GM21515 (cell line): ENCODE measurements around the gene HOXD10.

Experiments
- ATAC-seq: cut with Tn5 transposase; IDR thresholded peaks from one replicate; pipeline ENCODE4 v1.9.1; 2021; ENCODE audit not compliant: unreplicated experiment

Gene HOXD10

DNA sequence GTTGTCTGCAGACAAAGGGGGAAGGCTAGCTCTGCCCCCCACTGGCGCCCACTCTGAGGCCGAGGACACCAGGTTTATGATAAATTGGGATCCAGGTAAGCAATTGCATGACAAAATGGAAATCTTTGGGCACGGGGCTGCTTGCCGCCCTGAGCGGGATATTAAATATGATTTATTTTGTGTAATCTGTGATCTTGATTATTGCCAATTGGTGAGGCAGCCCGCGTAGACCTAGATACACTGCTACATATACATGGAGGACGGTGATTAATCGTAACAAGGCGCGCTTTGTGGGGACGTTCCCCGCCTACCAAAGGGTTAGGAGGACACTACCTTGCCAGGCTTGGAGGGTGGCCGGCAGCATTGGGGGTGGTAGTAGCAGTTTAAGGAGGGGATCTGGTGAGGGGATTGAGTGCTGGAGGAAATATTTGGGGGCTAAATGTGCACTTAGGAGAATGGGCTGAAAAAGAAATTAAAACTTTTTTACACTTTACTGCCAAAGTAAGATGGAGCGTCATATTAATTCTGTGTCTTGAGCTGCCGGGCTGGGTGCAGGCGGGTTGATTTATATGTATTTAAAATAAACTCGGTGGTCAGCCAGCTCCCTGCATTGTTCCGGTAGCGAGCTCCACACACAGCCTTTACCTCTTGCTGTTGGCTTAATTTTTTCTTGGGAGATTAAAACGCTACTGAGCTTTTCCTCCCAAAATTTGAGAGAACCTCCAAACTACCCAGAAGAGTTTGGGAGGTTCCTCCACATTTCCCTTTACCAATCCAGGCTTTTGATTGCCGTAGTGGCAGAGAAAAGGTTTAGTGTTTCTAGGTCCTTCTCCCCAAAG, 44.6 kb downstream of the HOXD10 start:
- no peak for ATAC-seq

- no peak for ATAC-seq
These were observed 45.4 kb downstream of the HOXD10 start for GRCh38 chr2:176161825-176162626.

DNA sequence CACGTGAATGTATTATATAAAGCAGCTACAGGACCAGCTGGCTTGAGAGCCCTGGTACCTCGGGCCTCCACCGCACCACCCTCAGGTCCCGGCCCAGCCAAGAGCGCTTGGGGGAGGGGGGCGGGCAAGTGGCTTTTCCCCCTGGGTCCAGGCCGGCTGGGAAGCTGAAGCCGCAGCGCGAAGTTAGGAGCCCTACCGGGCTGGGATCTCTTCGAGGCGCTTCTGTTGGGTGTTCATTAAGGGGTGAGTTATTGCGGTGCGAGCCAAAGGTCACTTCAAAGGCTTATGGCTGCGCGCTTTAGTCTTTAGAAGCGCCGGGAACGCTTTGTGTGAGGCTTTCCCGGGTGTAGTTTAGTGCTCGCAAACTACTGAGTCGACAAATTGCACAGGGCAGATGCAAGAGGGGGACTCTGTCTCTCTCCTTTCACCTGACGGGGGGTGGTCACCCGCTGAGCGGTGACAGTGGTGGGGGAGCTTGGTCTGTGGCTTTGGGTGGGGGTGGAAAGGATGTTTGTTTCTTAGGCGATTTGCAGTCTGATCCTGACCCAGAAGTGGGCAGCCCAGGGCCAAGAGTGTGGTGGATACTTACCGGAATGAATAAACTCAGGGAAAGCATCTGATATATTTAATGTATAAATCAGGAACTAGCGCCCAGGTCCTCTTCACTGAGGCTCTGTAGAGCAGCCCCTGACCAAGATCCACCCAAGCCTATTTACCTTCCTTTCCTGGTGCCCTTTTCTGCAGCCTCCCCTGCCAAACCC, 46.5 kb downstream of the HOXD10 start:
- no peak for ATAC-seq

- no peak for ATAC-seq
These were observed 47.1 kb downstream of the HOXD10 start for GRCh38 chr2:176163672-176164056.

DNA sequence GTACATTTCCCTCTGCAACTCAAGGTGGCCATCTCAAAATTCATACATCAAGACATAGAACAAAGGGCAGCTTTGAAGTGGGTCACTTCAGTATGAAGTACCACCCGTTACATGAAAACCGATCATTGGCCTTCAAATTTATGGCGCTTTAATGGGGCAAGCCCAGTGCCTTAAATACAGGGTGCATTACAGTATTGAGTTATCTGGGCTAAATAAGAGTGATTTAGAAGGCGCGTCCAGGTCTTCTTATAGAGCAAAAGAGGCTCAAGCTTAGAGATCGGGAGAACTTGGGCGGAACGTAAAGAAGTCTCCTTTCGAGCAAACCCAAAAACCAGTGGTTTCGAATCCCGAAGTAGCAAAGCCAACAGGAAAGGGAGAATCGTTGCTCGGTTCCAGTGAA, 47.6 kb downstream of the HOXD10 start:
- ATAC-seq: no peak

DNA sequence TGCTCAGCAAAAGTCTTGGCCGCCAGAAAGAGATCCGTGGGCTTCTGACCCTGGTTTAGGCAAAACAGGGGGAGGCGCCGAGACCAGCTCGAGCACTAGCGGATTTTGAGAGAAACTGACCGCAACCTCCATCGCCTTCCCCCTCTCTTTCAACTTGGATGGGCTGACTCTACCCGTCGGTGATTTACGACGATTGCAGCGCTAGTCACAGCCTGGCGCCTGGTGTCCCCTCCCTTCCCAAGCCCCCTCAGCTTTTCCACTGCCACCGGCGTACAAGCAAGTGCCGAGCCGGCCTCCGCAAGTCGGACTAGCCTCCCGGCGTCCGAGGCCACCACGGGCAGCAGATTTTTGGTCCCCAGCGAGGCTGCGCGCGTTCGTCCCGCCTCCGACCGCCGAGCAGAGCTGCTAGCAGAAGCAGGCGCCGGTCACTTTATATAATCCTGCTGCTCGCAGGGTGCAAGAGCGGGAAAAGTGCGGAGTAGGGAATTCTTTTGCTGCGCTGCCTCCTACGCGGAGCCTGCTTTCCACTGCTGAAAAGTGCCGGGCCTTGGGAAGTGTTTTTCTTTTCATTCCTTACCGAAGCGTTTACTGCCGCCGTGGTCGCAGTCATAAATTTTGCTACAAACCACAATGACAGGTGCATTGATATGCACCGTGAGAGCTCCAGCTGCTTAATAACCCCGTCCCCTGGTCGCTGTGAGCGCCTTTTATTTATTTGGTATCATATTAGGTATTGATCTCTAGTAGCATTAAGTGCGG, 48.2 kb downstream of the HOXD10 start:
- ATAC-seq: no peak

- no peak for ATAC-seq
These were observed 48.9 kb downstream of the HOXD10 start for GRCh38 chr2:176165370-176166050.

- ATAC-seq: no peak
These were observed 49.7 kb downstream of the HOXD10 start for GRCh38 chr2:176166272-176166671.

- no peak for ATAC-seq
These were observed 50.8 kb downstream of the HOXD10 start for GRCh38 chr2:176167398-176167797.

DNA sequence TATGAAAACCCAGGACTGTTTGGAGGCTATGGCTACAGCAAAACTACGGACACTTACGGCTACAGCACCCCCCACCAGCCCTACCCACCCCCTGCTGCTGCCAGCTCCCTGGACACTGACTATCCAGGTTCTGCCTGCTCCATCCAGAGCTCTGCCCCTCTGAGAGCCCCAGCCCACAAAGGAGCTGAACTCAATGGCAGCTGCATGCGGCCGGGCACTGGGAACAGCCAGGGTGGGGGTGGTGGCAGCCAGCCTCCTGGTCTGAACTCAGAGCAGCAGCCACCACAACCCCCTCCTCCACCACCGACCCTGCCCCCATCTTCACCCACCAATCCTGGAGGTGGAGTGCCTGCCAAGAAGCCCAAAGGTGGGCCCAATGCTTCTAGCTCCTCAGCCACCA, 52.6 kb downstream of the HOXD10 start:
- no peak for ATAC-seq
